Sigmoid colon (tissue), 4 donors: ENCODE data around the gene ASTL.

ENCODE experiments used
- EP300 ChIP-seq, 4 donors: sonication (generic); formaldehyde crosslinking; IDR thresholded peaks; one replicate each; pipeline ENCODE4 v1.6.1; 2017; ENCODE audit warnings: antibody characterized with exemption in 4 of 4
- POLR2A ChIP-seq, 2 donors: fragments of 450-650 bp; IDR thresholded peaks; one replicate each; pipeline ENCODE4 v1.6.1; 2016; ENCODE audit warnings: antibody characterized with exemption in 2 of 2, mild to moderate bottlenecking in 2 of 2, moderate library complexity in 2 of 2
- TF ChIP-seq, protein P1 (sequence below), 4 experiments: fragments of 450-650 bp in 3 of 4; fragments of 200-600 bp in 1 of 4; IDR thresholded peaks; one replicate each; pipeline ENCODE4 v1.5.1; 2016 to 2019; ENCODE audit warnings: antibody characterized with exemption in 4 of 4, mild to moderate bottlenecking in 3 of 4, moderate library complexity in 2 of 4

DNA sequence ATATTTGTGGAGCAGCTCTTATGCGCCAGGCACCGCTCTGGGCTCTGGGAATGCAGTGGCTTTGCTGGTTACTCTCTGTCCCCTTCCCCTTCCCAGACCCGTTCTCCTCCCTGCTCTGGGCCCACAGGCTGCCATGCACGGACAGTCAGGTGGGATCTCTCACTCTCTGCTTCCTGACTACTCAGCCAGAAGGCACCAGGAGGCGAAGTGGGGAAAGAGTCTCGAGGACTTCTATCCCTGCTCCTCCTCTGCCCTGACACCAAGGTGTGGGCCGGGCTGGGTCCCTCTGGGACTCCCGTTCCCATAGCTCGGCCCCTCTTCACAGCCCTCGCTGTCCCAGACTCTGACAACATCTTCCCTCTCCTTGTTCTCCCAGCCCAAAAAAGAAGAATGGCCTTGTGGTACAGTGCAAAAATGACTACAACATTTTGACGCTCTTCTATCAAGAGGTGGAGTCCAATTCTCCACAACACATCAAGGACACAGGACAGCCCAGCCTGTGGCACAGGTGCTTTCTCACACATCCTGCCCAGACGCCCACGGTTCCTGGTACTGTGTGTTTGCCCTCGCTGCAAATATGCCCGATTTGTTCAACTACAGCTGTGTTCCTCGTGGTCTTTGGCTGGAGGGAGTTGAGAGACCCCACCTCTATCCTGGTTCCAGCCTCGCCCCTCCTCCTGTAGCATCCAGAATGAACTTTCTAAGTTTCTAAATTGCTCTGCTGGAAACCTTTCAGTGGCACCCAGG is 21.0 kb upstream of the ASTL start:
- TF ChIP-seq, protein P1, sequence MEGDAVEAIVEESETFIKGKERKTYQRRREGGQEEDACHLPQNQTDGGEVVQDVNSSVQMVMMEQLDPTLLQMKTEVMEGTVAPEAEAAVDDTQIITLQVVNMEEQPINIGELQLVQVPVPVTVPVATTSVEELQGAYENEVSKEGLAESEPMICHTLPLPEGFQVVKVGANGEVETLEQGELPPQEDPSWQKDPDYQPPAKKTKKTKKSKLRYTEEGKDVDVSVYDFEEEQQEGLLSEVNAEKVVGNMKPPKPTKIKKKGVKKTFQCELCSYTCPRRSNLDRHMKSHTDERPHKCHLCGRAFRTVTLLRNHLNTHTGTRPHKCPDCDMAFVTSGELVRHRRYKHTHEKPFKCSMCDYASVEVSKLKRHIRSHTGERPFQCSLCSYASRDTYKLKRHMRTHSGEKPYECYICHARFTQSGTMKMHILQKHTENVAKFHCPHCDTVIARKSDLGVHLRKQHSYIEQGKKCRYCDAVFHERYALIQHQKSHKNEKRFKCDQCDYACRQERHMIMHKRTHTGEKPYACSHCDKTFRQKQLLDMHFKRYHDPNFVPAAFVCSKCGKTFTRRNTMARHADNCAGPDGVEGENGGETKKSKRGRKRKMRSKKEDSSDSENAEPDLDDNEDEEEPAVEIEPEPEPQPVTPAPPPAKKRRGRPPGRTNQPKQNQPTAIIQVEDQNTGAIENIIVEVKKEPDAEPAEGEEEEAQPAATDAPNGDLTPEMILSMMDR (IDR thresholded peaks at IDR 0.05) = no peak
- TF ChIP-seq POLR2A (IDR thresholded peaks at IDR 0.05) (no peak), EP300 (IDR thresholded peaks at IDR 0.05) (no peak)
